NB4 (cell line): ENCODE measurements around the gene ADO.

ENCODE experiments used
- DNase-seq: peaks from one replicate; pipeline ENCODE4 v3.0.0; 2010; ENCODE audit warnings: low read depth
- H3K4me3 ChIP-seq: one replicate; pipeline ENCODE4 v1.5.1; 2011; ENCODE audit warnings: mild to moderate bottlenecking, low read depth, low read length, moderate library complexity
- MYC ChIP-seq: IDR thresholded peaks from 2 replicates; pipeline ENCODE4 v1.6.1; 2011; ENCODE audit warnings: low read depth, low read length
- POLR2A ChIP-seq: IDR thresholded peaks from 2 replicates; pipeline ENCODE4 v1.6.1; 2011; ENCODE audit warnings: mild to moderate bottlenecking; ENCODE audit not compliant: insufficient read length; ENCODE audit errors: extremely low read depth
- TF ChIP-seq, protein P1 (sequence below): IDR thresholded peaks from 2 replicates; pipeline ENCODE4 v1.6.1; 2011; ENCODE audit warnings: low read depth, low read length
- TF ChIP-seq, protein P2 (sequence below): IDR thresholded peaks from one replicate; pipeline ENCODE4 v1.5.1; 2012; ENCODE audit warnings: low read depth, low read length

The ADO gene

DNA sequence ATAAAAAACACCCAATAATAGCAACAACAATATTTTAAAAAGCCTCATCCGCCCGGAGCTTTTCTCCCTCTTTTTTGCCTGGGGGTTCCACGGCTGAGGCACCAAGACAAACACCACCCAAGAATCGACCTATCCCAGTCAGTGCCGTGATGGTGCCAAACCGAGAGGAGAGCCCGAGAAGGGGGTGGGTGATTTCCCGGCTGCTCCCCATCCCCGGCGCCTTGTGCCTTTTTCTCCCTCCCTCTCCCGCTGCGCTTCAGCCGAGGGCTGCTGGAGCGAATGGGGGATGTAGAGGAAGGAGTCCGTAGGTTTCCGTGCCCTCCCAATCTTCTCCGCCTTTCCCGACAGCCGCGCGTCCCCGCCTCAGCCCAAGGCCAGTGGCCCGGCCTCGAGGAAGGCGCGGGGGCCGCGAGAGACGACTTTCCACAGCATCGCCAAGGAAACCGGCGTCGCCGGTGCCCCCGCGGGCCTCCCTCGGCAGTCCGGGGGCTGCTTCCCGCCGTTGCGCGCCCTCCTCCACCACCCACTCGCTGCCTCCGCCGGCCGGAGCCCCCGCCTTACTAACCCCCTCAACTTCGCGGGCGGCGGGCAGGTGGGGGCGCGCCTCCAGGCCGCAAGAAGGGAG is 10.3 kb downstream of the ADO start:
- TF ChIP-seq, protein P1, sequence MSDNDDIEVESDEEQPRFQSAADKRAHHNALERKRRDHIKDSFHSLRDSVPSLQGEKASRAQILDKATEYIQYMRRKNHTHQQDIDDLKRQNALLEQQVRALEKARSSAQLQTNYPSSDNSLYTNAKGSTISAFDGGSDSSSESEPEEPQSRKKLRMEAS = no peak
- TF ChIP-seq, protein P2, sequence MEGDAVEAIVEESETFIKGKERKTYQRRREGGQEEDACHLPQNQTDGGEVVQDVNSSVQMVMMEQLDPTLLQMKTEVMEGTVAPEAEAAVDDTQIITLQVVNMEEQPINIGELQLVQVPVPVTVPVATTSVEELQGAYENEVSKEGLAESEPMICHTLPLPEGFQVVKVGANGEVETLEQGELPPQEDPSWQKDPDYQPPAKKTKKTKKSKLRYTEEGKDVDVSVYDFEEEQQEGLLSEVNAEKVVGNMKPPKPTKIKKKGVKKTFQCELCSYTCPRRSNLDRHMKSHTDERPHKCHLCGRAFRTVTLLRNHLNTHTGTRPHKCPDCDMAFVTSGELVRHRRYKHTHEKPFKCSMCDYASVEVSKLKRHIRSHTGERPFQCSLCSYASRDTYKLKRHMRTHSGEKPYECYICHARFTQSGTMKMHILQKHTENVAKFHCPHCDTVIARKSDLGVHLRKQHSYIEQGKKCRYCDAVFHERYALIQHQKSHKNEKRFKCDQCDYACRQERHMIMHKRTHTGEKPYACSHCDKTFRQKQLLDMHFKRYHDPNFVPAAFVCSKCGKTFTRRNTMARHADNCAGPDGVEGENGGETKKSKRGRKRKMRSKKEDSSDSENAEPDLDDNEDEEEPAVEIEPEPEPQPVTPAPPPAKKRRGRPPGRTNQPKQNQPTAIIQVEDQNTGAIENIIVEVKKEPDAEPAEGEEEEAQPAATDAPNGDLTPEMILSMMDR = no peak
- TF ChIP-seq MYC = no peak
- no peak for TF ChIP-seq POLR2A
- no peak for DNase-seq
- no peak overlapping the region for H3K4me3 ChIP-seq

DNA sequence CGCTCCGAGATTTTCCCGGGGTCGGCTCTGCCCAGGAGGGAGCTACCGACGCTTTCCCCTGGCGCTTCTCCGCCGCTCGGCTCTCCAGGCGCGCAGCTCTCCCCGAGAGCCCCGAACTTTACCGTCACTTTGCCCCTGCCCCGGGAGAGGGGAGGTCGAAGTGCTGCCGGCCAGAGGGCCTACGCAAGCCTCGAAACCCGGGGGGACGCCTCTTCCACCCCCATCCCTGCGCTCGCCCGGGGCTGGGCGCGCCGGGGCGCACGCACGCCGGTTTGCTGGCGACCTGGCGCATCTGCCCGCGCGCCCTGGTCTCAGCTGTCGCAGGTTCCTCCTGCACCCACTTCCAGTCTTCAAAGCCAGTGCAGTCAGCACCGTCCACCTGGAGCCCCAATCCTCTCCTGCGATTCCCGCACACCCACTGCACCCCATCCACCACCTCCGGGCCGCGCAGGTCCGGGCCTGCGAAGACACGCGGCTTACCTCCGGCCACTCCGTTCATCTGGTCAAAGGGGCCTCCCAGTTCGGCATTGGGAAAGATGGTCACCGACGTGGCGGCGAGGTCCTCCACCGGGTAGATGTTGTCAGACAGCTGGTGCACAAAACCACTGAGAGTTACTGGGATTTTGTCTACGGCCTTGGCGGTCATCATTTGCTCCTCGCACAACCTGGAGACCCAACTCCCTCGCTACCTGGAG is 11.0 kb downstream of the ADO start:
- DNase-seq = peak; percentile 23
- H3K4me3 ChIP-seq = peak overlapping the region; percentile 57
- TF ChIP-seq, protein P1 = no peak
- TF ChIP-seq, protein P2 = no peak
- no peak for TF ChIP-seq POLR2A
- TF ChIP-seq MYC = no peak

DNA sequence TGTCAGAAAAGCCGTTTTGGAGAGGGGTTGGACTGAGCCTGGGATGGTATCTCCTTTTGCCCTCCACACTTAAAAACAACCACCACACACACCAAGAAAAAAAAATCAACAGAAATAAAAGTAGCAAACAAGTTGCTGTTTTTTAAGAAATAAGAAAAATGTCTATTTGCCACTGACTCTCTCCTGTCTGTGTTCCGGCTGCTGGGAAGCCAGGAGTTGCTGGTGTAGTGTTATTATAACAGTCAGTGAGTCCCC is 11.5 kb downstream of the ADO start:
- TF ChIP-seq MYC (no peak), POLR2A (no peak)
- TF ChIP-seq, protein P1 = no peak
- TF ChIP-seq, protein P2 = no peak
- no peak for DNase-seq
- H3K4me3 ChIP-seq = peak overlapping the region; percentile 57

GRCh38 chr10:62816331-62817120 is 12.0 kb downstream of the ADO start, which contains the start of gene EGR2:
Gene EGR2 (minus strand): TSS chr10:62816366. CDS start chr10:62816029, 337 bp downstream.
- peak; percentile 98 for DNase-seq
- TF ChIP-seq POLR2A = peak; percentile 59
- TF ChIP-seq, protein P1 = peak; percentile 92
- TF ChIP-seq MYC = peak; percentile 79
- TF ChIP-seq, protein P2 = no peak
- peak within 1 kb of the TSS; percentile 57 for H3K4me3 ChIP-seq

- peak overlapping the region; percentile 57 for H3K4me3 ChIP-seq
- TF ChIP-seq, protein P2 = no peak
- no peak for TF ChIP-seq MYC
Measured at GRCh38 chr10:62817121-62817765, 12.7 kb downstream of the ADO start.

More at GRCh38 chr10:62817121-62817765, 12.7 kb downstream of the ADO start:
- DNase-seq = peak; percentile 67
